ENCODE measurements around the gene MC4R.
"Not testable (repeated sequence)": the region's sequence is repeated elsewhere in the genome, so short reads cannot be mapped to it uniquely, and the experiment has no call there.

MC4R gene

DNA sequence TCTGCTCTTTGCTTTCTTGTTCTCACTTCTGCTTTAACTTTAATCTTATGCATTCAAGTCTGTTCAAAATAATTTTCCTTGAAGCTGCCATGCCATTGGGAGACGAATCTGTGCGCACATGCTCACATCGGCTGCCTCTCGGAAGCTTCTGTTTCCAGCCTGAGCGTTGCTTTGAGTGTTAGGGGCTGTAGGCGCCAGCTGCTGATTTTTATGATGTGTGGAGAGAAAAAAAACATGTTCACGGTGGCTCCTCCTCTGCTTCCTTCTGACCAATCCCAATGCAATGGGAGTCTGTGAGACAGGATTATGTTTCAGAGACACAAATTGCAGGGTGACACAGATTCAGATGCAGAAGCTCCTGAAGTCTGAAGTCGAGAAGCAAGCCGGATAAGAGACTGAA lies at the start of gene MC4R:
TSS of gene MC4R (minus strand) at position 180 of the 400 bp plus-strand sequence. CDS start 426 bp downstream, outside the sequence.
- DNase-seq (ENCODE audit: low spot score): peak; percentile 83

DNA sequence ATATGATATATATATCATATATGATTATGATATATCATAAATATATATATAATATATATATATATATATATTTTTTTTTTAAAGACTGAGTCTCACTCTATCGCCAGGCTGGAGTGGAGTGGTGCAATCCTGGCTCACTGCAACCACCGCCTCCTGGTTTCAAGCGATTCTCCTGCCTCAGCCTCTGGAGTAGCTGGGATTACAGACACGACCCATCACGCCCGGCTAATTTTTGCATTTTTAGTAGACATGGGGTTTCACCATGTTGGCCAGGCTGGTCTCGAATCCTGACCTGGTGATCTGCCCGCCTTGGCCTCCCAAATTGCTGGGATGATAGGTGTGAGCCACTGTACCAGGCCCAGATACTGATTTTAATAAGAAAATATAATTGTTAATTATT lies 49.7 kb upstream of the MC4R start:
- DNase-seq (ENCODE audit: low spot score): not testable (repeated sequence)

DNA sequence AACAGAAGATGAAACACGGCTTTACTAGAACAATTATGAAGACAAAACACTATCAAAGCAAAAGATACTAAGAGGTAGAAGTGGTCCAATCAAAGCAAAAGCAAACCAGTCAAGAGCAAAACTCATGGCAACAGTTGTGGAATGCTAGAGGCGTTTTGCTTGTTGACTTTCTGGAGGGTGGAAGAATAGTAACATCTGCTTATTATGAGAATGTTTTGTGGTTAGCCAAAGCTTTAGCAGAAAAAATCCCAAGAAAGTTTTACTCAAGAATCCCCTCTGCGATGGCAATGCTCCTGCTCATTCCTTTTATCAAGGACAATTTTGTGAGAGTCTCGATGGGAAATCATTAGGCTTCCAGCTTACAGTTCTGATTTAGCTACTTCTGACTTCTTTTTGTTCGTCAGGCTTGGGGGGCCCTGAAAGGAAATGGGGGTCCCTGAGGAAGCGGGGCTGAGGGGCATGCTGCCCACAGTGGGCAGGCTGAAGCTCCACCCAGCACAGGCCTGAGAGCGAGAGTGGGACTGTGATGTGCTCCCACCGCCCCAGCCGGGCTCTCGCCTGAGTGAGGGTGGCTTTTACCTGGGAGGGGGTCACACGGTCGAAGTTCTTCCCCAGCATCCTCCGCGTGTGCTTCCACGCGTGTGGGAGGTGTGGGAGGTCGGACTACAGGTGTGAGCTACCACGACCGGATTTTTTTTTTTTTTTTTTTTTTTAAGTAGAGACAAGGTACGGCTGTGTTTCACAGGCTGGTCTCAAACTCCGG lies 49.0 kb upstream of the MC4R start:
- DNase-seq (ENCODE audit: low spot score): peak; percentile 1

DNA sequence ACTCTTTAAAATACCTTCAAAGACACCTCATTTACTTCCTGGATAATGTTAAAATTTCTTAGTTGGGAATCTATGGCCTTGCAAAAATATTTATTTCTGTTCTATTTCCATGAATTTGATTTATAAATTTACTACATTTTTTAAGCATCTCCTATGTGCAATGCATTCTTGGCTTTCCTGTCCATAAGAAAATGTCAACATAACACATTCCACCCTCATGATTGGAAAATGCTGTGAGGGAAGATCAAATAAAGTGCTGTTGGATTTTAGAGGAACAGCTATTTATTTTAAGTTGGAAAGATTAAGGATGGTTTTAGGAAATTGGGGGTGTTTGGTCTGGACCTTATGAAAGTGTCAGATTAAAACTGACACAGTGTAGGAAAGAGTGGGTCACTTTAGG lies 45.4 kb upstream of the MC4R start:
- DNase-seq (ENCODE audit: low spot score): no peak

DNA sequence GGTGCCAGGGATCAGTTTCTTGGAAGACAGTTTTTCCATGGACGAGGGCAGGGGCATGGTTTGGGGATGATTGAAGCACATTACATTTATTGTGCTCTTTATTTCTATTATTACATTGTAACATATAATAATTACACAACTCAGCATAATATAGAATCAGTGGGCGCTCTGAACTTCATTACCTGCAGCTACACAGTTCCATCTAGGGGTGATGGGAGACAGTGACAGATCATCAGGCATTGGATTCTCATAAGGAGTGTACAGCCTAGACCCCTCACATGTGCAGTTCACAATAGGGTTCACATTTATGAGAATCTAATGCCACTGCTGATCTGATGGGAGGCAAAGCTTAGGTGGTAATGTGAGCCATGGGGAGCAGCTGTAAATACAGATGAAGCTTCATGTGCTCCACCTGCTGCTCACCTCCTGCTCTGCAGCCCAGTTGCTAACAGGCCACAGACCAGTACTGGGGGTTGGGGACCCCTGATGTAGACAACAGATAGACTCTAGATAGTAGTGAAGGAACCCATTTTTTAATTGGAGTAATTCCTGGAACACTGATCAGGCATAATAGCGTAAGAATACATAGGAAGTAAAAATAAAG lies 41.5 kb upstream of the MC4R start:
- DNase-seq (ENCODE audit: low spot score): no peak

DNA sequence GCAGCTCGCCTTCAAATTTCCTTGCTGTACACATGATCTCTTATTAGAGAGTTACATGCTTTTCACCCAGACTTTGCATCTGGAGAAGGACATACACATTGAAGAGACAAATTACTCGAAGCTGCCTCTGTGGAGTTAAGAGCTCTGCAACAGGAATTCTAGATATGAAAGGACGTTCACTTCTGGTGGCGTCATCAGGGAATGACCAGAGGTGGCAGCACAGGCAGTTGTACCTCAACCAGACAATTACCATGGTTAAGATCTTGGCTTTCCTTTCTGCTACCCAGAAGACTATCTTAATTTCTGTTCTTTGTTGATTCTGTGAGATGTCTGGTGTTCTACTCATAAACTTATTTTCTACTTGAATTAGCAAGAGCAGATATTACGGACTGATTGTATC lies 39.1 kb upstream of the MC4R start:
- DNase-seq (ENCODE audit: low spot score): no peak

DNA sequence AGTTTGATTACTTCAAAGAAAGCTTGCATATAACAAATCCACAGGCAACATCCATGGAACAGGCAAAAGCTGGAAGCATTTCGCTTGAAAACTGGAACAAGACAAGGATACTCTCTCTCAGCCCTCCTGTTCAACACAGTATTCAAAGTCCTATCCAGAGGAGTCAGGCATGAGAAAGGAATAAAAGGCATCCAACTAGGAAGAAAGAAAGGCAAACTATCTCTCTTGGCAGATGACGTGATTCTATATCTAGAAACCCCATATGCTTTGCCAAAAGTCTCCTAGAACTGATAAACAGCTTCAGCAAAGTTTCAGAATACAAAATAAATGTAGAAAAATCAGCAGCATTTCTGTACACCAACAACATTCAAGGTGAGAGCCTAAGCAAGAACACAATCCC lies 34.1 kb upstream of the MC4R start:
- no peak for DNase-seq (ENCODE audit: low spot score)

DNA sequence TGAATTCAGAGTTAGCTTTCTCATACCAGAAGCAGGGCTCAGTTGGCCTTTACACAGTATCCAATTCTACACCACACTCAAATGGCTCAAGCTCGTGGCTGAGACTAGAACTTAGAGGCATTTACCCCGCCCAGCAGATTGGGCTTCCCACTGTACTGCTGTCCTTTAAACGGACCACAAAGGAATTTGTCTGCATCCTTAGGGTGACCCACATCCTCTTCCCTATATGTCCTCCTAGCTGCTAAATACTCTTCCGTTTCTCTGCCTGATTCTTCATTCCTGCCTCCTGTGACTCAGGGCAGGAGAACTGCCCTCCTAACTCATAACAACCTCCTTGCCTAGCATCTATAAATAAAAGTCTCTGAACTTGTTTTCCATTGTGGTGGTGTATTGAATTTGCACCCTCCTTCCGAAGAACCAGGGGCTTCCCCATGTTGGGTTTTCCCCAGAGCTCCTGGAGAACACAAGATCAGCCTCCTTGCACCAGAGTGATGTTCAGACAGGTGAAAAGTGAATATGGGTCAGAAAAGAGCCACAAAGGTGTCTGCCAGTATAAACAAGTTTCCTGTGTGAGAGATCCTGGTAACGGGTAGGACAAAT lies 32.0 kb upstream of the MC4R start:
- no peak for DNase-seq (ENCODE audit: low spot score)

DNA sequence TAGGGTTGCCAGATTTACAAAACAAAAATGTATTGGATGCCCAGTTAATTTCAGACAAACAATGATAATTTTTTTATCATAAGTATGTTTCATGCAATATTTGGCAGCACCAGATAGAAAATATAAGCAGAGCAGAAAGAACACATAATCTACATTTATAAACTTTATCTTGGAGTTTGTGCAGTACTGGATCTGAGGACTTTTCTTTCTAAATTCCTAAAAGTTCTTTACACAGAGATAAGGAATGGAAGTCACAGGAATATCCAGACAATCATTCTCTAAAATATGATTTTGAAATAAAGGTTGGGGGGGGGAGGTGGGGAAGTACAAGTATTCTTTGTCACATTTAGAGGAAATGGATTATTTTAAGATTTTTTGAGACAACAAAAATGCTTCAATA lies 28.8 kb upstream of the MC4R start:
- DNase-seq (ENCODE audit: low spot score): no peak

DNA sequence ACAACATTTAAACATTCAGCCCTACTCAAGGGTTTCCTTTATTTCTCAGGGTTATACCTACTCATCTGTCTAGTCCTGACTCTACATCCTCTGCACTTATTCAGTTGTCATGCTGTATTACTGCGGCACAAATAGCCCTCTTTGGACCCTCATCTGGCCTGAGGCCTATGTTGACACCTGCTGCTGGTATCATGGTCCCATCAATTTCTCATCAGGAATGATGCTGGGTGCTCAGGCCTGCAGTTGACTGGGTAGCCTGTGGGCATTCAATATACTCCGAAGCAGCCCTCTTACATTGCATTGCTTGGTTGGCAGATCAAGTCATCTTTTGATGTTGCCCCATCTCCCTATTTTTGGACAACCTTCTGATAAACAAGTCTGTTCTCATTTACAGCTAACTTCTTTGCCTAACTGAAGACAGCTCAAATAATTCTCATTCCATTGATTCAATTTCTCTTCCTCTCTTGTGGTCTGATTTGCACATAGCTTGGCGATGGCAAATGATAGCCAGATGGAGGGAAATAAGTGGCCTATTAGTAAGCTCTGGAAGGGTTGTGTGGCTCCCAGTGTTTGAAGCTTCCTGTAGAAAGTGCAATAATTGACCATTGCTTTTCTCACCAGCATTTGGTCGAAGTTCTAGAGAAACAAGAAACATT lies 19.1 kb upstream of the MC4R start:
- peak; percentile 40 for DNase-seq (ENCODE audit: low spot score)

DNA sequence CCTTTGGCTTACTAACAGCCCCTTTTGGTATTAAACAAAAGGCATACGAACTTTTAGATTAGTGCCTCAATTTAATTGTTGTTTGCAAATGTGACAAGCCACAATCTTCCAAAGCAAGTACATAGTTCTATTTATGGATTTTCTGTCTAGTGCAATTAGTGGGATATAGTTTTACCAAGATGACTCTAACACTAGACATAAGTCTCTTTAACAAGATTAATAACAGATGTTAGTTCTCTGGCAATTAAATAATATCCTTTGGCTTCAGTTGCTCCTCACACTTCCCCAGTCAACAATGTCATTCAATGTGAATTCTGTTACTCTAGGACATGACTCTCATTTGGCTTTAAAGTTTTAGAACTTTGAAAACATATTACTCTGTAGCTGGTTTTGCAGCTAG lies 16.7 kb upstream of the MC4R start:
- no peak for DNase-seq (ENCODE audit: low spot score)

DNA sequence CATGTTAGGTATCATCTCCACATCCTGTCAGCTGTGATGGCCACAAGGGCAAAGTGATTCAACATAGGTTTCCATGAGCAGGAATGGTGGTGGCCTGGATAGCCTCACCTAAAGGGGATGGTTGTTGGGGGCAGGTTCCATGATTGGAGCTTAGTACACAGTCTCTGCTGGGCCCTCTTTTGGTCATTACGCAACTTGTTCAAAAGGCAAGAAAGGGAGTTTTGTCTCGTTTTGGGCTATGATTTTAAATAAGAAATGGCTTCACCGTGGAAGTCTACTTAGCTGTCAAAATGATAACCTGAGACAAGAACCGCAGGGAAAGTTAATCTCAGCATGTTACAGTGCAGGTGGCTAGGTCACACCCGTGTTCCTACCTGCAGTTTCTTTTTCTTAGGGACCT lies 13.1 kb upstream of the MC4R start:
- no peak for DNase-seq (ENCODE audit: low spot score)

DNA sequence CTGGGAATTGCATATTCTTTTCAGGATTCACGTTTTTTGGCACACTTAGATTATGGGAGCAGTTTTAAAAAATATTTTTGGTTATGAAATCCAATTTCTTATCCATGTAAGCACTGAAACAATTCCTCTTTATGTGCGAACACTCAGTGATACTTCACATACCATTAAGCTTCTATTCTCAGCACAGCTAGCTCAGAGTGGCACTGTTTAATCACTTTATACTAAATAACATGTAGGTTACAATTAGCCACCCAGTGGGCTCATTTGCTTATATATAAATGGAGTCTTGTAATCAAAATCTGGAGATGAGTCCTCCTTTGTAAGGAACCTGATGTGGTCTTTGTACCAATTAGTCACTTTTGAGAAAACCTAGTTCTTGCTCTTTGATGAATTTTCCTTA lies 11.3 kb upstream of the MC4R start:
- no peak for DNase-seq (ENCODE audit: low spot score)

DNA sequence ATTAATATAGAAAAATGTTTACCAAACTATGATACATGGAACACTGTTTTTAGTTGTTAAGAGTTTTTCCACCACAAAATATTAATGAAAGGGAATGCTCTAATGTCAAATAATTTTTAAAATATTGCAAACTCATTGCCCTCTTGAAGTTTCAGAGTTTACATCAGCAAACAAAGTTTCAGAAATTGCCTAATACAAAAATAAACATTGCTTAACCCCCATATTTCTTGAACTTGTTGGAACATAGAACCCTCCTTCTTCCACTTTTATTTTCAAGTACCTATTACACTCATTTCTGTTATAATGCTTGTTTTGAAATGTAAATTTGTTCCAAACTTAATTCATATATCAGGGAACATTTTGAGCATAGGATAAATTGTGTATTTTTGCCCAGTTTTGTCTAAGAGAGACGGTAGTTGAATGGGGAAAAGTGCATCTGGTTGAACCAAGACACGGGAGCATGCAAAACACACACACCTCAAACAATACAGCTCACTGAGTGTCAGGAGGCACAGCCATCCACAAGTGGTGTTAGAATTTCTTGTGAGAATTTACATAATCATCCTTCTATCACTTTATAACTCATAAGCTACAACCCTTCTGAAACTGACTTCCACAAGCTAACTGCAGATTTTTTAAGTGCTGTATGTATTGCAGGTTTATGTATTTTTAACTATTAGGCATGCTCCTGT lies 5.3 kb upstream of the MC4R start:
- DNase-seq (ENCODE audit: low spot score): no peak

DNA sequence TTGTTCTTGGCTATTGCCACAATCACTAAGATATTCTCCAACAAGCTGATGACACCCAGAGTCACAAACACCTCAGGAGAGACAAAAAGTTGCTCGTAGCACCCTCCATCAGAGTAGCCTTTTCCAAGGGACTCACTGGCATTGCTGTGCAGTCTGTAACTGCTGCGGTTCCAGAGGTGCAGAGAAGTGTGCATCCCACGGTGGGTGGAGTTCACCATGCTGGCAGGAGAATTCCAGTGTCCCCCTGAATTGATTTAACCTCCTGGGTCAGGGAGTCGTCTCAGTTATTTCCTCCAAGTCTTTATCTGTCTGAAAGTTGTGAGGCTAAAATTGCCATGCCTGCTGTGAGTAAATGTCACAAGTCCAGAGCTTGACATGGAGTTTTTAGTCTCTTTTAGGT lies 443 bp downstream of the MC4R start:
- DNase-seq (ENCODE audit: low spot score): no peak

DNA sequence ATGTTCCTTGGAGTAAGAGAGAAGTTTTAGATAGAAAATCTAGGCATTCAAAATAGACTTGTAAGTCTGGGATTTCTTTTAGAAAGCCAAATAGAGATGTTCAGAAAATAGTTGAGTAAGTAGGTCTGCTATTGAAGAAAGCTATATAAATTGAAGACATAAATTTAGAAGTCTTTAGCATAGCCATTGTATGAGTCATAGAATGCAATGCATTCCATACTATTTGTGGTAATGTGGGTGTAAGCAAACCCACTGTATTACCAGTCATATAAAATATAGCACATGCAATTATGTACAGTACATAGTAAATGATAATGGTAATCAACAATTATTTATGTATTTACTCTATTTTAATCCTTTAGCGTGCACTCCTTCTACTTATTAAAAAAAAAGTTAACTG lies 14.1 kb downstream of the MC4R start:
- DNase-seq (ENCODE audit: low spot score): no peak

DNA sequence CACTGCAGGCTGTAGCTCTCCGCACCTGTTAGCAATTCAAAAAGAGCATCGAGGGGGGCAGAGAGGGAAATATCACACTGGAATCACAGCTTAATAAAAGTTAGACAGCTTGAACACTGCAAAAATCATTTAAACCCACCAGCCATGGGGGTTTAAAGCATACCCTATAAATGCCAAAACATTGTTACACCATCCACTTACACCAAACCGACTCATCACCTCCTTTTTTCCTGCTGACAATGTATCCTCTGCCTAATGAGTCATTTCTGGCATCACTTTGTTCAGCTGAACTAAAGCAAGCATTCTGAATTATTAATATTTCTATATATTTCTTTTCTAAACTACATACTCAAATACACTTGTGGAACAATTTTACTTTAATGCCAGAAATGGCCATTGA lies 21.6 kb downstream of the MC4R start:
- DNase-seq (ENCODE audit: low spot score): no peak

DNA sequence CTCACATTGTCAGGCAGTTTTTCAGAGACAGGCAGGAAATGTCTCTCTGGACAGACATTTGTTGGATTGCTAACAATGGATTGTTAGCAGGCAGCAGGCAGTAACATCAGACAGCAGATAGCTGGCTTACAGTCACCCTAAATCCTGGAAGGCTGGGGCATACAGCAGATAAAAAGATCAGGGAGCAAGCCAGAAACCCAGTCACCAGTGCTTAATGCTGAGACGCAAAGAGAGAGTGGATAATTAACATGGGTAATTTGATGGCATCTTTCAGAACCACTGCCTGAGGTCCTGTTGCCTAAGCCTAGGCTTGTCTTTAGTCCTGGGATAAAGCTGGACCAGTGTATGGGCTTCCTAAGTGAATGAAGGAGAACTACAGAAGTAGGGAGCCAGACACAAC lies 22.4 kb downstream of the MC4R start:
- DNase-seq (ENCODE audit: low spot score): no peak

DNA sequence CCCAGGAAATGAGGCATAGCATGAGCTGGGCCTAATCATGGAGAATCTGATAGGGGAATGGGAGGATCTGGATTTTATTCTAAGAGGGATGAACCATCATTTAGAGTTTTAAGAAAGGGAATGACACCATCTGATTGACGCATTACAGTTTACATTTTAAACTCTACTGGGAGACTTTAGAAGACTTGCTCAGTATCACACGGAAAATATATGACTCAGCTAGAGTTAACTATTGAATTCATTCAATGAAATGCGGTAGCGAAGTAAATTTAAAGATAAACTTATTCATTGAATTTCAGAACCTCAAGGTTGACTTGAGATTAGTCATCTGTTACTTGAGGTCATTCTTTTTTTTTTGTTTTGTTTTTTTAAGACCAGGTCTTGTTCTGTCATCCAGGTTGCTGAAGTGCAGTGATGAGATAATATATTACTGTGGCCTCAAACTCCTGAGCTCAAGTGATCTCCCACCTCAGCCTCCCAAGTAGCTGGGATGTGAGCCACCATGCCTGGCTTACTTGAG lies 25.0 kb downstream of the MC4R start:
- DNase-seq (ENCODE audit: low spot score): no peak

DNA sequence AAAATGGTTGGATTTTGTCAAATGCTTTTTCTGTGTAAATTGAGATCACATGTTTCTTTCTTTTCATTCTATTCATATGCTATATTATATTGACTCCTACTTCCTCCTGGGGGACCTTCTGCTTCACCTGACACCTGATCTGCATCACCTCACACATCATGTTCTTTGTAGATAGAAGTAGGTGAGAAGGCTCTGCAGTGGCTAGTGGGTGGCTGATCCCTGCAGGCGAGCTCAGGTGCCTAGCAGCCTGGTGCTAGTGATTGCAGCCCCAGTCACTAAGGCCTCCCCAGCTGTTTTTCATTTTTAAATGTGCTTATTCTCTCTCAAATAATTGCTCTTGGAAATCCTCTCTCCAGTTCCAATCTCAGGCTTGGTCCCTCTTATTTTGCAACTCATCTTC lies 33.6 kb downstream of the MC4R start:
- no peak for DNase-seq (ENCODE audit: low spot score)

DNA sequence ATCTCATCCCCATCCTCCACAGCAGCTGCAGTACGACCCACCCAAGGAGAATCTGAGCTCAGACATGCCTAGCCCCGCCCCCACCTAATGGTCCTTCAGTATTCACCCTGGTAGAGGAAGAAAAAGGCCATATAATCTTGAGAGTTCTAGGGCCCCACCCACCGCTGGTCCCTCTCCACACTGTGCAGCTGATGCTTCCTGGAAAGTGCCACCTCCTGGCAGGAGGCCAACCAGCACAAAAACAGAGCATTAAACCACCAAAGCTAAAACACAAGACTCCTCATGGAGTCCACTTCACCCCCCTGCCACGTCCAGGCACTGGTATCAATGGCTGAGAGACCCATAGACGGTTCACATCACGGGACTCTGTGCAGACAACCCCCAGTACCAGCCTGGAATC lies 40.7 kb downstream of the MC4R start:
- DNase-seq (ENCODE audit: low spot score): no peak

DNA sequence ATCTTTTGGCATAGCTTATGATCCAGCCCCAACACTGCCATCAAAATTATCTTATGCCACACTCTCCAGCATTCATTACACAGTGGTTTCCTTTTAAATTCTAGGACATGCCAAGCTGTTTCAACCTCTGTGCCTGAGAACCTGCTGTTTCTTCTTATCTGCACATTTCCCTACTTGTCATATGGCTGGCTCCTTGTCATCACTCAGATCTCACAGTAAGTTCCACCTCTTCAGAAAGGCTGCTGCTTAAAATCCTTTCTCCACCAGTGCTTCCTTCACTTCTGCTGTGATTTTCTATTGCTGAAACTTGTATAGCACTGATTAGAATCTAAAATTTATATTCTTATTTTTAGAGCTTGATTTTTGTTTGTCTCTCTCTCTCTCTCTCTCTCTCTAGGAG lies 43.4 kb downstream of the MC4R start:
- DNase-seq (ENCODE audit: low spot score): no peak
